GM18858 (cell line): ENCODE data around the gene RHBDF1.

Source experiments
- ATAC-seq: cut with Tn5 transposase; IDR thresholded peaks from one replicate; pipeline ENCODE4 v1.9.1; 2021; ENCODE audit not compliant: unreplicated experiment

RHBDF1 gene

DNA sequence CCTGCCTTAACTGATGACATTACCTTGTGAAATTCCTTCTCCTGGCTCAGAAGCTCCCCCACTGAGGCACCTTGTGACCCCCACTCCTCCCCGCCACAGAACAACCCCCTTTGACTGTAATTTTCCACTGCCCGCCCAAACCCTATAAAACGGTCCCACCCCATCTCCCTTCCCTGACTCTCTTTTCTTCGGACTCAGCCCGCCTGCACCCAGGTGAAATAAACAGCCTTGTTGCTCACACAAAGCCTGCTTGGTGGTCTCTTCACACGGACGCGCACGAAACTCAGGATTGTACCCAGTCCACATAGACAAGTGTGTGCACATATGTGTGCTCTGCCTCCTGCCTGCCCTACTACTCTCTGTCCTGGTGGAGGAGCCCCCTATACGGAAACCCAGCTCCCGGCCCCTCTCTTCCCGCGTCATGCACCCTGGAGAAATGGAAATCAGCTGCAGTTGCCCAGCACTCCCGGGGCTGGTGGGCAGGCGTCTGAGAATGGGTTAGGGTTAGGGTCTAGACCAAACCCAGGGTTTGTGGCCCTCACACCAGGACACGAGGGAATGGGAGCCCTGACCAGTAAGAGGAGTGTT, 2.4 kb upstream of the RHBDF1 start:
- no peak for ATAC-seq

- ATAC-seq = no peak
Observed at GRCh38 chr16:74051-74746, 1.8 kb upstream of the RHBDF1 start.

DNA sequence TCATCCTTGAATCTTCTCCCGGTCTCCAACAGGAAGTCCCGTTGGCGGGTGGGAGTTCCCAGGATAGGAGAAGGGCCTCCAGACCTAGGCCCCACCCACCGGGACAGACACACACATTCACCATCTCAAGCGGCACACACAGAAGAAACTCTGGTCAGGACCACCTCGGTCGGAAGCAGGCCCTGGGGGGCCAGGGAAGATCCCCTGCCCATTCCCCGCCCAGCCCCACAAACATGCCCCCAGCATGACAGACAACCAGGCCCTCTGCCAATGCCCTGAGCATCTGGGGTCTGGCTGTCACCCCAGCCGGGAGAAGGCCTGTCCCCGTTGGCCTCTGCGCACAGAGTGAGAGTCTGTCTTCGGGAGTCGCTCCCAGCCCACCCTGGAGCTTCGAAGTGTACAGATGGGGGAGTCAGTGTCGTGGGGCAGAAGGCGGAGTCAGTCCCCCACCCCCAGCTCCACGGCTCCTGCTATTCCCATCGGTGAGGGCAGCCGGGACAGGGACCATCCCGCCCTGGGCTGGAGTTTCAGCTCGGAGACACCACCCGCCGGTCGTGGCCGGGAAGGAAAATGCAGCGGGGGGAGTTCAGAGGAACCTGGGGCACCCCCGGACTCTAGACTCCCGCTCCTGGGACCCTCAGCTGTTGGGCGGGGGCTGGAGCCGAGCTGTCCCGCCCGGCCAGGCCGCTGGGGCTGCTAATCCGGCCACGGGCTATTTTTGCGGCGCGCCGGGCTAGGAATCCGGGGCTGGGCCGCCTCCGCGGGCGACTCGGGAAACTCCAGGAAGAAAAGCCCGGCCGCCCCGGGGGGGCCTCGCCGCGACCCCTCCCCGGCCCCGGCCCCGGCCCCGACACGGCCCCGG, 660 bp downstream of the RHBDF1 start:
- ATAC-seq = no peak

- ATAC-seq = no peak
Observed at GRCh38 chr16:71210-71539, 1.3 kb downstream of the RHBDF1 start.

- no peak for ATAC-seq
Observed at GRCh38 chr16:69181-69580, 3.2 kb downstream of the RHBDF1 start.

GRCh38 chr16:67884-68789, 4.3 kb downstream of the RHBDF1 start:
- ATAC-seq = no peak

DNA sequence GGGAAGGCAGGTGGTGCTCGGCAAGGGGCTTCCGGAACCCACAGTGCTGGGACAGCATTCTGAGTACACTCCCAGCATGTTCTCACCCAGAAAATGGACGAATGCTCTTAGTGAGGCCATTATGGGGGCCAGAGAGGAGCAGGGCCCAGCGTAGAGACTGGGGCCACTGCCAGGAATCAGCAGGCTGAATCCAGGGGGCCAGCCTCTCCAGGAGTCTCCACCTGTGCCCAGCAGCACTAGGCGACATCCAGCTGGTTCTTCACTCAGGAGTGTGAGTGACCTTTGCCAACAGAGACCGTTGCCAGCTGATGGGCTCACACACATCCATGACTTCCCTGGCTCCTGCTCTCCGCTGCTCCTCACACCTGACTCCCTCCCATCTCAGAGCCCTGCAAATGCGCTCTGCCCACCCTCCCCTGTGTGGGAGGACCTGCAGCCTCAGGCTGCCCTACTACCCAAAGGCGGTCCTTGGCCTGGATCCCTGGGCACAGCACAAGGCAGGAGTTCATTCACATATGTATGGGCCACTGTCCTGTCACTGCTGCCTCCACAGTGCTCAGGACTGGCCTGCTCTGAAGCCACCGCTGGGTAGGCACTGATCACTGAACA, 5.1 kb downstream of the RHBDF1 start:
- ATAC-seq = no peak

DNA sequence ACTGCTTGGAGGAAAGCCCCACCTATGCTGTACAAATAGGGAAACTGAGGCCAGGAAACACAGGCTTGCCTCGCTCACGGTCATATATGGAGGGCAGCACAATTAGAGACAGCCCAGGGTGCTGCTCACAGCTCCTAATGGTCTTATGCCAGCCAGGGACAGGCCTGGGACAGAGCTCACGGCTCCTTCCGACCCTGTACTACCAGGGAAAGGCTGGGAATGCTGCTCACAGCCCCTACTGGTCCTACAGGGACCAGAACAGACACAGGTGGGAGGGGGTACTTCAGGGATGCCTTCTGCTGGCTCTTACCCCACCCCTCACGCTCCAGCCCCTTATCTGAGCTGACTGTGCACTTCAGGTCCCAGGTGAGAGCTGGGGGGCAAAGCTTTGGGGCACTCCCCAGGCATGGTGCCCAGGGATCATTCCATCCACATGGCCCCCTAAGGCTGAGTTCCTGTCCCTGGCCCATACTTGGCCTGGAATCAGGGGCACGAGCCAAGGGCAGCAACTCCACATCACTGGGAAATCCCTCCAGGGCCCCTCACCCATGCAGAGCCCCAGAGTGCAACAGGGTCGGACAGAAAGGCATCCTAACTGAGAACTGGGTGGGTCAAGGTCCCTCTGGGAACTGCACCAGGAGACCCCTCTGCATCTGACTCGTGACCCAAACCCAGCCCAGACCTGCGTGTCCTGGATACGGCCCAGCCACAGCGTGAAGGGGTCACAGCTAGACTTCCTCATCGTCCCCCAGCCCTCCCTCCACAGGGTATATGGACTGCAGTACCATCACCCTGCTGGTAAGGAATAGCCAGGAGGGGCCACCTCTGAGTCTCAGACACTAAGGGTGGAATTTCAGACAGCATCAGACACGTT, 5.9 kb downstream of the RHBDF1 start:
- no peak for ATAC-seq

GRCh38 chr16:65745-66144, 6.7 kb downstream of the RHBDF1 start:
- no peak for ATAC-seq

DNA sequence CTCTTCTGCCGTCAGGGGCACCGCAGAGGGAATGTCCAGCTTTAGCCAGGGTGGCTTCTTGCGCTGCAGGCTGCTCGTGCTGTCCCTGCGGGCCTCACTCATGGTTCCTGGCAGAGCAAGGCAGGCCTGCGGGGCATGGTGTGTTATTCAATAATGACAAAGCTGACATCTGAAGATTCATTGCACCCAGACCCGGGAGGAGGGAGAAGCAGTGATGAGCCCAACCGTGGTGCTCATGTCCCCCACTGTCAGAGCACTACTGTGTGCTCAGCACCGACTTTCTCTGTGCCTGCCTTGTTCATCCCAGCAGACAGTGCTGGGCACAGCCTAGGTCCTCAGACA, 7.5 kb downstream of the RHBDF1 start:
- no peak for ATAC-seq

GRCh38 chr16:63998-64913, 8.2 kb downstream of the RHBDF1 start:
- no peak for ATAC-seq

- no peak for ATAC-seq
Observed at GRCh38 chr16:63466-63865, 9.0 kb downstream of the RHBDF1 start.

DNA sequence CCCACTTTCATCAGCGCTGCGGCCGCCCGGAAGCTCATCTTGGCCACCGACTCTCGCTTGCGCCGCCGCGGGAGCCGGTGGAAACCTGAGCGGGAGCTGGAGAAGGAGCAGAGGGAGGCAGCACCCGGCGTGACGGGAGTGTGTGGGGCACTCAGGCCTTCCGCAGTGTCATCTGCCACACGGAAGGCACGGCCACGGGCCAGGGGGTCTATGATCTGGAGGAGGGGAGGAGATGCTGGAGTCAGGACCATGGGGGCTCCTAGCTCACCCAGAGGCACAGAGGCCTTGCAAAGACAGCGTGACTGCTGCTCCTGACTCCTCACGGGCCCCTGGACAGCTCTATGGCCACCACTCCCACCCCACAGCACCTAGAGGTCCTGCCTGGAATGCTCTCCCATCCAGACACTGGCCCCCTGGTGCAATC, 9.5 kb downstream of the RHBDF1 start:
- ATAC-seq = no peak

DNA sequence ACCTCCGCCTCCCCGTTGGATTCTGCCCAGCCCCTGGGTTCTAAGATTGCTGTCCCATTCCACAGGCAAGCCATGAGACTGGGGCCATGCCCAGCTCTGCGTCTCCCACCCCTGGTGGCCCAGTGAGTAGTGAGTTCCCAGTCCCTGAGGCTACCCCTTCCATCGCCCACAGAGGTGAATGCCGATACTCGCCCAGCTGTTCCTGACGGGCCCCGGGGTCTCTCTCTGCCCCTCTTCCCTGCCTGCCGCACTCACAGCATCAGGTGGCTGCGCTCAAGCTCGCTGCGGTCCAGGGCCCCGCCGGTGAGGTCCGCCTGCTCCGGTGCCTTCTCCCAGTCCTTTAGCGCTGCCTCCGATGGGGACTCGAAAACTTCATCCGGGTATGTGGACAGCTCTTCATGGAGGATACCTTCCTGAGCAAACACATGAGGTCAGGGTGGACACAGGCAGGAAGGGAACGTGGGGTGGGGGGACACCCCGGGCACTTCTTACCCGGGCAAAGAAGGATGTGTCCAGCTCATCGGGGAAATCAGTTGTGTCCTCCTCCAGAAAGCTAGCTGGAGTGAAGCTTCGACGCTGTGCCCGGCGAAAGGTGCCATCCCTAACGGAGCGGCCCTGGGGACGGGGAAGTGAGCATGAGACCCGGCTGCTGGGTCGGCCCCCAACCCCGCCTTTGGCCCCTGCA, 10.0 kb downstream of the RHBDF1 start:
- ATAC-seq = no peak

- no peak for ATAC-seq
Observed at GRCh38 chr16:61879-62281, 10.6 kb downstream of the RHBDF1 start.

GRCh38 chr16:60929-61878, 11.2 kb downstream of the RHBDF1 start:
- no peak for ATAC-seq

DNA sequence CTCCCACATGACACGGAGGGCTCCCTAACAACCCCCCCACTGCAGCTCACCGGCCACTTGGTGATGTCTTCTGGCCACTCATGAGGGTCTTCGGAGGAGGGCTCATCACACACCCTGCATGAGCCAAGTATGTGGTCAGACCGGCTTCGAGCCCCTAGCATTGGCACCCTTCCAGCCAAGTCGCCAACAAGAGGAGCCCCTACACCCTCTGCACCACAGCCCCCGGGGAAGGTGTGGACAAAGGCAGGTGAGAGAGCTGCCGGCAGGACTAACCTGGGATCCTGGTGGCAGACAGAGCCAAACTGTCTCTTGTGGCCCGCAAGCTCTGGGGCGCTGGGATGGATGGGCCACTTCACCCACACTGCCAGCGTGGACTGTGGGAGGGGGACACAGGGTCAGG, 12.3 kb downstream of the RHBDF1 start:
- ATAC-seq = no peak
